Glutamatergic neuron (in vitro differentiated cells): ENCODE data around the gene FOSL2. TPM values are rescaled to one million over a fixed set of nuclear protein-coding genes. Genes with fewer than 3 reads are reported as not detected.

Experiments
- DNase-seq: peaks from one replicate; pipeline ENCODE4 v3.0.0; 2022
- H3K27ac Mint-ChIP-seq: one replicate; pipeline ENCODE4 v1.8.0; 2020; ENCODE audit warnings: mild to moderate bottlenecking, mixed read lengths, inconsistent platforms; ENCODE audit not compliant: unreplicated experiment
- H3K27me3 Mint-ChIP-seq: one replicate; pipeline ENCODE4 v1.8.0; 2020; ENCODE audit warnings: mild to moderate bottlenecking, moderate library complexity, mixed read lengths, inconsistent platforms; ENCODE audit not compliant: unreplicated experiment
- H3K36me3 Mint-ChIP-seq: one replicate; pipeline ENCODE4 v1.8.0; 2020; ENCODE audit warnings: mild to moderate bottlenecking, mixed read lengths, inconsistent platforms; ENCODE audit not compliant: unreplicated experiment
- H3K4me1 Mint-ChIP-seq: one replicate; pipeline ENCODE4 v1.8.0; 2020; ENCODE audit warnings: mild to moderate bottlenecking, low read depth, mixed read lengths, inconsistent platforms; ENCODE audit not compliant: unreplicated experiment
- H3K4me3 Mint-ChIP-seq: one replicate; pipeline ENCODE4 v1.8.0; 2020; ENCODE audit warnings: mild to moderate bottlenecking, mixed read lengths, inconsistent platforms; ENCODE audit not compliant: unreplicated experiment
- H3K9me3 Mint-ChIP-seq: one replicate; pipeline ENCODE4 v1.8.0; 2020; ENCODE audit warnings: mild to moderate bottlenecking, moderate library complexity, mixed read lengths, inconsistent platforms; ENCODE audit not compliant: unreplicated experiment
- total RNA-seq: library from RNA; stranded (reverse); fragmentation: NEBNext Ultra II Directional; extraction: Animal tissue kit (Norgen Biotek cat#: 25700); gene quantifications from one replicate; pipeline ENCODE4 v1.2.1, GENCODE V29; 2021; ENCODE audit not compliant: unreplicated experiment
- TF ChIP-seq, protein P1 (sequence below): fragments of 200-600 bp; sonication (generic); IDR thresholded peaks from one replicate; pipeline ENCODE4 v1.5.0; 2021; ENCODE audit not compliant: partially characterized antibody, unreplicated experiment

Gene FOSL2
- total RNA-seq, 1 donor from 2014 or later: 2.6 TPM

DNA sequence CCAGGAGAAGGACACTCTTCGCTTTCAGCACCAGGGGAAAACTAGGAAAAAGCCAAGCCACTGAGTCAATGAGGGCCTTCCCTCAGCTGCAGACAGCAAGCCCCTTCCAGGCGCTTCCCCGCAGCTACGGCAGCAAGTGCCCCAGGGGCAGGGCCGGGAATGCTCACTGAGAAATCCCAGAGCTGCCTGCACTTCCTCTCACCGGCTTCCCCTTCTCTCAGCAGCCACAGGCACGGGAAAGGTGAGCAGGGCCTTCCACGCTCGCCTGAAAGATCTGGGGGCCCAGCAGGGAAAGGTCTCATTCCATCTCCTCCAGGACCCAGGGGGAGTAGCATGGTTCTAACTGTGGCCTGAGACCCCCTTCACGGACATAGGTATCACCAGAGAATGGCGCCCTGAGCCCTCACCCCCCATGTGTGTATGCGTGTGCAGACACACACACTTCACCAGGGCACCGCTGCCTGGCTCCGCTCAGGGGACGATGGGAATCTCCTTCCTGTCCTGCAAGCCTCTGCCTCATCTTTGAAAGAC is 29.6 kb upstream of the FOSL2 start:
- TF ChIP-seq, protein P1, sequence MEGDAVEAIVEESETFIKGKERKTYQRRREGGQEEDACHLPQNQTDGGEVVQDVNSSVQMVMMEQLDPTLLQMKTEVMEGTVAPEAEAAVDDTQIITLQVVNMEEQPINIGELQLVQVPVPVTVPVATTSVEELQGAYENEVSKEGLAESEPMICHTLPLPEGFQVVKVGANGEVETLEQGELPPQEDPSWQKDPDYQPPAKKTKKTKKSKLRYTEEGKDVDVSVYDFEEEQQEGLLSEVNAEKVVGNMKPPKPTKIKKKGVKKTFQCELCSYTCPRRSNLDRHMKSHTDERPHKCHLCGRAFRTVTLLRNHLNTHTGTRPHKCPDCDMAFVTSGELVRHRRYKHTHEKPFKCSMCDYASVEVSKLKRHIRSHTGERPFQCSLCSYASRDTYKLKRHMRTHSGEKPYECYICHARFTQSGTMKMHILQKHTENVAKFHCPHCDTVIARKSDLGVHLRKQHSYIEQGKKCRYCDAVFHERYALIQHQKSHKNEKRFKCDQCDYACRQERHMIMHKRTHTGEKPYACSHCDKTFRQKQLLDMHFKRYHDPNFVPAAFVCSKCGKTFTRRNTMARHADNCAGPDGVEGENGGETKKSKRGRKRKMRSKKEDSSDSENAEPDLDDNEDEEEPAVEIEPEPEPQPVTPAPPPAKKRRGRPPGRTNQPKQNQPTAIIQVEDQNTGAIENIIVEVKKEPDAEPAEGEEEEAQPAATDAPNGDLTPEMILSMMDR: no peak
- Mint-ChIP-seq H3K27ac (no peak overlapping the region), H3K27me3 (peaks cover 4% of the 10 kb centered on the region), H3K4me1 (no peaks in the 10 kb centered on the region), H3K4me3 (no peak overlapping the region), H3K36me3 (no peaks in the 10 kb centered on the region), H3K9me3 (peaks cover 1% of the 10 kb centered on the region)
- DNase-seq: no peak

DNA sequence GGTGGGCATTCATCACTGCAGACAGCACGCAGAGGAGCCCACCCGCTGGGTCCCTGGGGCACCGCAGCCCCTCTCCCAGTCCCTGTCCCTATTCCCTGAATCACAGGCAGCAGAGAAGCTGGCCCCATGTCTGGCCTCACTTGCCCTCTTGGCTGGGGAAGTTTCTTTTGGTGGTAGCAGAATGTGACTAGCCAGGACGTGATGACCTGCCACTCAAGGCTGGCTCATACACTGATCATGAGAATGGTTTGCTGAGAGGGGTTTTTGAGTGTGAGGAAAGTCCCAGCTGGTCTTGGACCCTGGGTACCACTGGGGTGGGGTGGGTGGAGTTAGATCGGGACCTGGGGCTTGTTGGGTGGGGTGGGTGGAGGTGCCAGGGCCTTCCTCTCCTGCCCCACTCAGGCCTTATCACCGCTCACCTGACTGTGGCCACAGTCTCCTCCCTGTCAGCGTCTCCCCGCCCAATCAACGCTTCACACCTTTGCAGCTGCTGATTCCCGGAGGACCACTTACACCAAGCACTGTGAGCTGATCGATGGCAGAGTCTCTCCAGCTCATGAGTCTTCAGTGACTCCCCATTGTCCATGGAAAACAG is 28.9 kb upstream of the FOSL2 start:
- TF ChIP-seq, protein P1: no peak
- DNase-seq: no peak
- Mint-ChIP-seq H3K9me3 (peaks cover 1% of the 10 kb centered on the region), H3K27me3 (peaks cover 4% of the 10 kb centered on the region), H3K36me3 (no peaks in the 10 kb centered on the region), H3K4me3 (no peak overlapping the region), H3K4me1 (no peaks in the 10 kb centered on the region), H3K27ac (no peak overlapping the region)

DNA sequence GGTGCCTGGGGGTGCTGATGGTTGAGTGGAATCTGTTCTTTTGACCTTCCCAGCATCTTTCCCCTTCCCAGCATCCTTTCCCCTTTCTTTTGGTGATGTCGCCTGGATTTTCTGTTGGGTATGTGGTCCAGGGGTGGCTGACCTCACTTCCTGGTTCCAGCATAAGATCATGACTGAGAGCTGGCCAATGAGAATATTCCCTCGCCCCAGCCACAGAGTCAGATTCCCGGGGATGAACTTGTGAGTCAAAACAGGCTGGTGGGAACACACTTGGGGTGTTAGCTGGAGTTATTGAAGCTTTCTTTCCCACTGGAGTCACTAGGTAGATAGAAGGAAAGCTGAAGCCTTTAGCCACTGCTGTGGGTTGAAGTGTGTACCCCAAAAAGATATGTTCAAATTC is 28.0 kb upstream of the FOSL2 start:
- TF ChIP-seq, protein P1: no peak
- no peak overlapping the region for H3K27ac Mint-ChIP-seq
- H3K4me1 Mint-ChIP-seq: no peaks in the 10 kb centered on the region
- H3K27me3 Mint-ChIP-seq: peaks cover 2% of the 10 kb centered on the region
- peaks cover 1% of the 10 kb centered on the region for H3K9me3 Mint-ChIP-seq
- H3K36me3 Mint-ChIP-seq: no peaks in the 10 kb centered on the region
- DNase-seq: no peak
- H3K4me3 Mint-ChIP-seq: no peak overlapping the region

DNA sequence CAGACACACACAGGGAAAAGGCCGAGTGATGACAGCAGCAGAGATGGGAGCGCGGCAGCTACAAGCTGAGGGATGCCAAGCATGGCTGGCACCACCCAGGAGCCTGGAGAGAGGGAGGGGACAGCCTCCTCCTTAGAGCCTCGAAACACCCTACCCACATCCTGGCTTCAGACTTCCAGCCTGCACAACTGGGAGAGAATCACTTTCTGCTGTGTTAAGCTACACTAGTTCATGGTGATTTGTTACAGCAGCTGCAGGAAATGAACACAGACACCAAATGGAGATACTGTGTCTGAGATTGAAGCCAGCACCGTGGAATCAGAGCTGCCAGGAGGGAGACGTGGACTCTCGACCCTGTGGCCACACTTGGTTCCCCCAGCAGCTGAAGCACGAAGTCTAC is 27.5 kb upstream of the FOSL2 start:
- TF ChIP-seq, protein P1: no peak
- no peaks in the 10 kb centered on the region for H3K4me1 Mint-ChIP-seq
- no peak overlapping the region for H3K27ac Mint-ChIP-seq
- peaks cover 2% of the 10 kb centered on the region for H3K27me3 Mint-ChIP-seq
- no peak overlapping the region for H3K4me3 Mint-ChIP-seq
- H3K9me3 Mint-ChIP-seq: peaks cover 1% of the 10 kb centered on the region
- DNase-seq: no peak
- H3K36me3 Mint-ChIP-seq: no peaks in the 10 kb centered on the region

DNA sequence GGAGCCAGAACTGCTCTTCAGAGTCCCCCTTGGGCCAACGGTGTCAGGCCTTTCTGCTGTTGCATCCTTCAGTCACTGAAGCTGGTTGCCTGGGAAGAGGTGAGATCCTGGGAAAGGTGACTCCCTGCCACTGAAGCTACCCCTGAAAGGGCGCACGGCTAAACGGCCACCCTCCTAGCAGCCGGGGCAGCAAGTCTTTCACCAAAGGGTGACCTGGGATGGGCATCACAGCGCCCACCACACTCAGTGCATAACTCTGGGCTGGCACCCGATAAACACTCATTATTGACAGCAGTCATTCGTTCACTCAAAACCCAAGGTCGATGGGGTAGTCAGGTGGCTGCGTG is 26.5 kb upstream of the FOSL2 start:
- no peaks in the 10 kb centered on the region for H3K36me3 Mint-ChIP-seq
- H3K27ac Mint-ChIP-seq: no peak overlapping the region
- no peak for DNase-seq
- no peaks in the 10 kb centered on the region for H3K4me1 Mint-ChIP-seq
- H3K9me3 Mint-ChIP-seq: peaks cover 1% of the 10 kb centered on the region
- TF ChIP-seq, protein P1: no peak
- no peak overlapping the region for H3K4me3 Mint-ChIP-seq
- peaks cover 2% of the 10 kb centered on the region for H3K27me3 Mint-ChIP-seq
